GM12891 (cell line): Measurements from ENCODE around the gene WNT10A.

Source experiments
- PAX5 ChIP-seq: IDR thresholded peaks from 2 replicates; pipeline ENCODE4 v1.6.1; 2011; ENCODE audit warnings: low read length, moderate library complexity, mild to moderate bottlenecking; ENCODE audit not compliant: insufficient read depth, severe bottlenecking
- POLR2A ChIP-seq: IDR thresholded peaks from 2 replicates; pipeline ENCODE4 v1.6.1; 2011; ENCODE audit warnings: low read depth, low read length, control low read depth
- POLR2AphosphoS5 ChIP-seq: IDR thresholded peaks from 2 replicates; pipeline ENCODE4 v1.6.1; 2011; ENCODE audit warnings: low read depth, low read length, control low read depth
- POU2F2 ChIP-seq: IDR thresholded peaks from 2 replicates; pipeline ENCODE4 v1.6.1; 2011; ENCODE audit warnings: low read depth, mild to moderate bottlenecking, control low read depth, low read length, moderate library complexity
- TAF1 ChIP-seq: IDR thresholded peaks from 2 replicates; pipeline ENCODE4 v1.6.1; 2011; ENCODE audit warnings: low read depth, low read length, control low read depth

- no peak for TF ChIP-seq POLR2AphosphoS5
- no peak for TF ChIP-seq POLR2A
- TF ChIP-seq PAX5: no peak
- no peak for TF ChIP-seq POU2F2
- no peak for TF ChIP-seq TAF1
Measured at GRCh38 chr2:218899147-218899546, 18.5 kb downstream of the WNT10A start.
